Mammary microvascular endothelial cell (primary cell): Measurements from ENCODE around the gene CNTN4. TPM values are rescaled to one million over a fixed set of nuclear protein-coding genes. Genes with fewer than 3 reads are reported as not detected.

Experiments used
- total RNA-seq: library from RNA; depleted of rRNA; stranded (reverse); fragments of >200 nt; gene quantifications from 2 replicates; pipeline ENCODE4 v1.2.3, GENCODE V29; 2015

Gene CNTN4
- total RNA-seq = not detected in 2 replicates

DNA sequence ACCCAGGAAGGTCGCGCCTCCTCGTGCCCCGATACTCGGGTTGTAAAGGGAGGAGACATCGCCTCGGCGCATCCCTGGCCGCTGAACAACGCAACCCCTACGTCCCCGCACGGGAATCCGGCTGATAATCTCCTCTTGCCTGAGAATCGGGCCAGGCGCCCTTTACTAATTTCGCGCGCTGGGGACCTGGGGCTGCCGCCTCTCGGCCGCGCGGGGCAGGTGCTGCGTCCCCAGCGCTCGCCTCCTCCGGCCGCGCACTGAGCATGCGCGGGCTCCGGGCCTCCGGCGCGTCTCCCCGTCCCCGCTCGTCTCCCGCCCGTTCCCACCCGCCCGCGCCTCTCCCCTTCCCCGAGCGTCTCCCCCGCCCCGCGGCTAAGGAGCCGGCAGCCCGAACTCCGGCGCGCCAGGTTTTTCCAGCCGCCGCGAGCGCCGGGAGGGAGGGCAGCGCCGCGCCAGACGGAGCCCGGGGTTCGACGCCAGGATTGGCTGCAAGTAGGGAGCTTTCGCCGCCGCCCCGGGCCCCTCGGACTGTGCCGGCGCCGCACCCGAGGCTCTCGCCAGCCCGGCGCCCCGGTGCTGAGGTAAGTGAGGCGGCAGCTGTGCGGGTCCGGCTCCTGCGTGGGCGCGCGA lies at the start of gene CNTN4:
Gene CNTN4 (plus strand): TSS at position 469 of the 630 bp plus-strand sequence.

